OCI-M2 (cell line): ENCODE data around the gene ST3GAL3.
A peak's percentile ranks its signal among the peaks of the same experiment; 100 is the strongest.
"Not testable (repeated sequence)": the region's sequence is repeated elsewhere in the genome, so short reads cannot be mapped to it uniquely, and the experiment has no call there.

ENCODE experiments used
- DNase-seq: peaks from one replicate; lab custom pipeline; 2025; ENCODE audit not compliant: unreplicated experiment; lab: John Stamatoyannopoulos, UW

The ST3GAL3 gene

GRCh38 chr1:43703836-43704235 lies 3.5 kb upstream of the ST3GAL3 start:
- DNase-seq, result no peak

- no peak for DNase-seq
Measured at GRCh38 chr1:43704838-43705237, 2.5 kb upstream of the ST3GAL3 start.

GRCh38 chr1:43705334-43705733 lies 2.0 kb upstream of the ST3GAL3 start:
- DNase-seq, result no peak

GRCh38 chr1:43705982-43706597 lies 1.2 kb upstream of the ST3GAL3 start:
- no peak for DNase-seq

- DNase-seq, result no peak
Measured at GRCh38 chr1:43706598-43707189, 642 bp upstream of the ST3GAL3 start.

GRCh38 chr1:43708002-43708410 lies 670 bp downstream of the ST3GAL3 start:
- no peak for DNase-seq

- no peak for DNase-seq
Measured at GRCh38 chr1:43711049-43711448, 3.7 kb downstream of the ST3GAL3 start.

- no peak for DNase-seq
Measured at GRCh38 chr1:43711524-43712386, 4.4 kb downstream of the ST3GAL3 start.

GRCh38 chr1:43716559-43717281 lies 9.4 kb downstream of the ST3GAL3 start:
- no peak for DNase-seq

- DNase-seq, result no peak
Measured at GRCh38 chr1:43719063-43719462, 11.7 kb downstream of the ST3GAL3 start.

- DNase-seq, result not testable (repeated sequence)
Measured at GRCh38 chr1:43719670-43720419, 12.5 kb downstream of the ST3GAL3 start.

GRCh38 chr1:43722810-43723209 lies 15.5 kb downstream of the ST3GAL3 start:
- no peak for DNase-seq

- DNase-seq, result no peak
Measured at GRCh38 chr1:43729816-43730463, 22.6 kb downstream of the ST3GAL3 start.

GRCh38 chr1:43731867-43732531 lies 24.7 kb downstream of the ST3GAL3 start:
- peak; percentile 19 for DNase-seq

- no peak for DNase-seq
Measured at GRCh38 chr1:43736819-43737218, 29.5 kb downstream of the ST3GAL3 start.

- DNase-seq, result no peak
Measured at GRCh38 chr1:43742026-43742425, 34.7 kb downstream of the ST3GAL3 start.

GRCh38 chr1:43743206-43743605 lies 35.9 kb downstream of the ST3GAL3 start:
- no peak for DNase-seq

- DNase-seq, result no peak
Measured at GRCh38 chr1:43747736-43748135, 40.4 kb downstream of the ST3GAL3 start.

- DNase-seq, result no peak
Measured at GRCh38 chr1:43750083-43750482, 42.7 kb downstream of the ST3GAL3 start.

GRCh38 chr1:43753422-43753821 lies 46.1 kb downstream of the ST3GAL3 start:
- no peak for DNase-seq
